OCI-LY1 (cell line): ENCODE results near the gene CHCHD6.

Experiments
- H2AFZ ChIP-seq: fragments of 200-600 bp; sonication (generic), shearing (Covaris generic); 2 replicates; pipeline ENCODE4 v1.6.0; 2014; ENCODE audit warnings: antibody characterized with exemption, mild to moderate bottlenecking, low read length
- H3F3A ChIP-seq: fragments of 200-600 bp; sonication (generic), shearing (Covaris generic); 2 replicates; pipeline ENCODE4 v1.6.0; 2014; ENCODE audit warnings: mild to moderate bottlenecking, antibody characterized with exemption, low read length, moderate library complexity; ENCODE audit not compliant: insufficient read depth
- H3K27ac ChIP-seq: fragments of 200-600 bp; sonication (generic); 2 replicates; pipeline ENCODE4 v1.5.1; 2014; ENCODE audit warnings: low read length, mixed run types, mild to moderate bottlenecking, low read depth; ENCODE audit not compliant: poor library complexity, severe bottlenecking
- H3K27me3 ChIP-seq: fragments of 200-600 bp; sonication (generic); 2 replicates; pipeline ENCODE4 v1.6.0; 2014; ENCODE audit warnings: antibody characterized with exemption, mild to moderate bottlenecking, low read length, moderate library complexity; ENCODE audit not compliant: insufficient read depth
- H3K36me3 ChIP-seq: fragments of 200-600 bp; sonication (generic); 2 replicates; pipeline ENCODE4 v1.6.1; 2014; ENCODE audit warnings: mild to moderate bottlenecking, antibody characterized with exemption, low read length, moderate library complexity, mixed read lengths; ENCODE audit not compliant: insufficient read depth
- H3K4me1 ChIP-seq: fragments of 200-600 bp; sonication (generic); 2 replicates; pipeline ENCODE4 v1.5.1; 2014; ENCODE audit warnings: mild to moderate bottlenecking, low read length, moderate library complexity; ENCODE audit not compliant: insufficient read depth, severe bottlenecking
- H3K4me2 ChIP-seq: fragments of 200-600 bp; sonication (generic), shearing (Covaris generic); 2 replicates; pipeline ENCODE4 v1.6.1; 2014; ENCODE audit warnings: low read length
- H3K4me3 ChIP-seq: fragments of 200-600 bp; sonication (generic); 2 replicates; pipeline ENCODE4 v1.5.1; 2014; ENCODE audit warnings: low read length, low read depth, mild to moderate bottlenecking, mixed read lengths; ENCODE audit not compliant: poor library complexity, severe bottlenecking
- H3K79me2 ChIP-seq: fragments of 200-600 bp; shearing (Covaris generic); 2 replicates; pipeline ENCODE4 v1.6.1; 2016; ENCODE audit warnings: mixed run types, low read length, mixed read lengths; ENCODE audit not compliant: insufficient read depth
- H3K9ac ChIP-seq: fragments of 200-600 bp; sonication (generic), shearing (Covaris generic); 2 replicates; pipeline ENCODE4 v1.6.1; 2014; ENCODE audit warnings: mild to moderate bottlenecking, low read length, mixed read lengths
- H3K9me2 ChIP-seq: fragments of 200-600 bp; sonication (generic), shearing (Covaris generic); 2 replicates; pipeline ENCODE4 v1.6.1; 2014; ENCODE audit warnings: low read depth, mild to moderate bottlenecking, low read length, mixed read lengths
- H3K9me3 ChIP-seq: fragments of 200-600 bp; shearing (Covaris generic); 2 replicates; pipeline ENCODE4 v1.6.1; 2014; ENCODE audit warnings: low read length, mixed read lengths
- H4K20me1 ChIP-seq: fragments of 200-600 bp; sonication (generic), shearing (Covaris generic); 2 replicates; pipeline ENCODE4 v1.6.0; 2016; ENCODE audit warnings: mild to moderate bottlenecking, low read length; ENCODE audit not compliant: insufficient read depth
- EZH2 ChIP-seq: fragments of 200-600 bp; sonication (generic), shearing (Covaris generic); IDR thresholded peaks from 2 replicates; pipeline ENCODE4 v1.8.0; 2017; ENCODE audit warnings: borderline replicate concordance, mixed run types, mild to moderate bottlenecking, antibody characterized with exemption, low read length, moderate library complexity, mixed read lengths
- TF ChIP-seq, protein P1 (sequence below): fragments of 200-600 bp; sonication (generic), shearing (Covaris generic); IDR thresholded peaks from 2 replicates; pipeline ENCODE4 v1.5.1; 2017; ENCODE audit warnings: mild to moderate bottlenecking, antibody characterized with exemption, low read length, moderate library complexity, mixed read lengths

CHCHD6 gene

DNA sequence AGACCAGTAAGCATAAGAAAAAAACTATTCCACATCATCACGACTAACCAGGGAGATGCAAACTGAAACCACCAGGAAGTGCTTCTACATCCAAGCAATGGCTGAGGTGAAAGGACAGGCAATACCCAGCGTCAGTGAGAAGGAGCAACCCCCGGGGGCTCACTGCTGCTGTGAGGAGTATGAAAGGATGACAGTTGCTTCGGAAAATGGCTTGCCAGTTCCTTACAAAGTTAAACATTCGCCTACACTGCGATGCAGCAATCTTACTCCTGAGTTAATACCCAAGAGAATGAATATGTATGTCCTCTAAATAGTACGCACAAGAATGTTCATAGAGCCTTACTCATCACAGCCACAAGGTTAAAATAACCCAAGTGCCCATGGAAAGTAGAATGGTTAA is 265.5 kb downstream of the CHCHD6 start:
- Histone ChIP-seq H4K20me1 (no peaks in the 10 kb centered on the region), H3K4me1 (no peaks in the 10 kb centered on the region), H3K9me2 (no peaks in the 10 kb centered on the region), H3K9me3 (peaks cover 1% of the 10 kb centered on the region; the same call in 1 of the 2 replicates), H3K4me2 (no peak overlapping the region), H3K27me3 (no peaks in the 10 kb centered on the region), H3K9ac (no peak overlapping the region), H3F3A (no peaks in the 10 kb centered on the region), H3K79me2 (no peaks in the 10 kb centered on the region), H3K27ac (no peak overlapping the region), H2AFZ (no peak overlapping the region), H3K36me3 (no peaks in the 10 kb centered on the region), H3K4me3 (no peak overlapping the region)
- TF ChIP-seq EZH2, result no peak
- TF ChIP-seq, protein P1, sequence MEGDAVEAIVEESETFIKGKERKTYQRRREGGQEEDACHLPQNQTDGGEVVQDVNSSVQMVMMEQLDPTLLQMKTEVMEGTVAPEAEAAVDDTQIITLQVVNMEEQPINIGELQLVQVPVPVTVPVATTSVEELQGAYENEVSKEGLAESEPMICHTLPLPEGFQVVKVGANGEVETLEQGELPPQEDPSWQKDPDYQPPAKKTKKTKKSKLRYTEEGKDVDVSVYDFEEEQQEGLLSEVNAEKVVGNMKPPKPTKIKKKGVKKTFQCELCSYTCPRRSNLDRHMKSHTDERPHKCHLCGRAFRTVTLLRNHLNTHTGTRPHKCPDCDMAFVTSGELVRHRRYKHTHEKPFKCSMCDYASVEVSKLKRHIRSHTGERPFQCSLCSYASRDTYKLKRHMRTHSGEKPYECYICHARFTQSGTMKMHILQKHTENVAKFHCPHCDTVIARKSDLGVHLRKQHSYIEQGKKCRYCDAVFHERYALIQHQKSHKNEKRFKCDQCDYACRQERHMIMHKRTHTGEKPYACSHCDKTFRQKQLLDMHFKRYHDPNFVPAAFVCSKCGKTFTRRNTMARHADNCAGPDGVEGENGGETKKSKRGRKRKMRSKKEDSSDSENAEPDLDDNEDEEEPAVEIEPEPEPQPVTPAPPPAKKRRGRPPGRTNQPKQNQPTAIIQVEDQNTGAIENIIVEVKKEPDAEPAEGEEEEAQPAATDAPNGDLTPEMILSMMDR, result no peak

DNA sequence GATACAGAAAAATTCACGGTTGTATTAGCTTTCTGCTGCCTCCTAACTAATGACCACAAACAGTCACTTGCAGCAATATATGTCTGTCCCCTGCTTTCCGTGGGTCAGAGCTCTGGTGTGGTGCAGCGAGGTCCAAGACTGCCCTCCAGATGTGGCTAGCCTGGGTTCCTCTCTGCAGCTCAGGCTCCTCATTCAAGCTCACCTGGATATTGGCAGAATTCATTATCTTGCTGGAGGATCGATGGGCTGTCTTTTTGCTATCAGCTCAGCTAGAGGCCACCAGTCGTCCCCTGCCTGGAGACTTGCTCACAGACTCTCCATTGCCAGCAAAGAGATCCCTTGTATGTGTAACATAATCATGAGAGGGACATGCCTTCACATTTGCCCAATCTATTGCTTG is 266.1 kb downstream of the CHCHD6 start:
- H3K27ac ChIP-seq, result no peak overlapping the region
- H4K20me1 ChIP-seq, result no peaks in the 10 kb centered on the region
- no peaks in the 10 kb centered on the region; the same call in 1 of the 2 replicates for H3K27me3 ChIP-seq
- H3K4me2 ChIP-seq, result no peak overlapping the region
- no peaks in the 10 kb centered on the region for H3K4me1 ChIP-seq
- peaks cover 5% of the 10 kb centered on the region; the same call in 1 of the 2 replicates for H3K9me3 ChIP-seq
- no peaks in the 10 kb centered on the region for H3K79me2 ChIP-seq
- no peaks in the 10 kb centered on the region for H3F3A ChIP-seq
- H3K36me3 ChIP-seq, result no peaks in the 10 kb centered on the region
- H3K9me2 ChIP-seq, result no peaks in the 10 kb centered on the region
- H2AFZ ChIP-seq, result no peak overlapping the region
- no peak for TF ChIP-seq EZH2
- TF ChIP-seq, protein P1, result no peak
- no peak overlapping the region for H3K4me3 ChIP-seq
- H3K9ac ChIP-seq, result no peak overlapping the region

DNA sequence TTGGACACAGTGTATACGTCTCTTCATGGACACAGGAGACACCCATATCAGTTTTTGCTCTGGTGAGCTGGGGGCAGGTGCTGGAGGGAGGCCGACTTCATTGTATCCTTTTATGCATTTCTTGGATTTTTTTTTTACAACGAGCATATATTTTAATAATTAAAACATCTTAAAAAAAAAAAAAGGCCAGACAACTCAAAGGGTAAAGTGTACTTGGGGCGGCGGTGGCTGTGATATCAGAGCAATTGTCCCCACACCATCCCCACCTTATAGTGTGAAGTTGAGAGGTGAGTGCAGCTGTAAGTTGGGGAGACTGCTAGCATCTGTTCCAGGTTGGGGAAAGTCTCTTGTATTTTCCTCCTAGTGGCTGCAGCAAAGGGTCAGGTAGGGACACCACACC is 266.9 kb downstream of the CHCHD6 start:
- TF ChIP-seq, protein P1, result no peak
- TF ChIP-seq EZH2, result no peak
- Histone ChIP-seq H3K79me2 (no peaks in the 10 kb centered on the region), H3K4me1 (no peaks in the 10 kb centered on the region), H3K9me3 (peaks cover 5% of the 10 kb centered on the region; the same call in 1 of the 2 replicates), H4K20me1 (no peaks in the 10 kb centered on the region), H3K4me2 (no peak overlapping the region), H3K27me3 (no peaks in the 10 kb centered on the region; the same call in 1 of the 2 replicates), H3K4me3 (no peak overlapping the region), H3K36me3 (no peaks in the 10 kb centered on the region), H3K27ac (no peak overlapping the region), H3K9me2 (no peaks in the 10 kb centered on the region), H3K9ac (no peak overlapping the region), H3F3A (no peaks in the 10 kb centered on the region), H2AFZ (no peak overlapping the region)
